HepG2 (cell line): ENCODE measurements around the gene SLC22A5. TPM values are rescaled to one million over a fixed set of nuclear protein-coding genes. Genes with fewer than 3 reads are reported as not detected.

Source experiments
- ASH2L ChIP-seq: fragments of 300-600, 200-600 bp; sonication (generic); IDR thresholded peaks from 2 replicates; pipeline ENCODE4 v1.7.0; 2017; ENCODE audit warnings: low read depth, mild to moderate bottlenecking, moderate library complexity, mixed read lengths, low read length; ENCODE audit not compliant: insufficient read length
- FOSL2 ChIP-seq: sonication (generic); formaldehyde crosslinking; IDR thresholded peaks from 2 replicates; pipeline ENCODE4 v1.4.0; 2020; ENCODE audit warnings: missing genetic modification reagents
- FOXJ3 ChIP-seq: sonication (generic); formaldehyde crosslinking; IDR thresholded peaks from 2 replicates; pipeline ENCODE4 v1.4.0; 2020; ENCODE audit warnings: missing genetic modification reagents, mild to moderate bottlenecking, borderline replicate concordance
- FOXK1 ChIP-seq: sonication (generic); formaldehyde crosslinking; IDR thresholded peaks from 2 replicates; pipeline ENCODE4 v1.4.0; 2020; ENCODE audit warnings: low read depth, missing genetic modification reagents, borderline replicate concordance
- GTF2F1 ChIP-seq: fragments of 150-350 bp; IDR thresholded peaks from 2 replicates; pipeline ENCODE4 v1.6.1; 2014; ENCODE audit warnings: low read length
- HNF4G ChIP-seq, 2 experiments: sonication (generic) in 1 of 2; formaldehyde crosslinking in 1 of 2; IDR thresholded peaks; 2 replicates each; pipeline versions ENCODE4 v1.4.0 to v1.6.1; 2011 to 2020; ENCODE audit warnings: borderline replicate concordance in 2 of 2, low read depth in 2 of 2, mild to moderate bottlenecking in 2 of 2, low read length in 1 of 2, missing genetic modification reagents in 1 of 2, moderate library complexity in 1 of 2
- NONO ChIP-seq, 2 experiments: fragments of 450-650 bp in 1 of 2; sonication (generic) in 1 of 2; formaldehyde crosslinking in 1 of 2; IDR thresholded peaks in 1 of 2; conservative IDR thresholded peaks in 1 of 2; 2 replicates each; pipeline versions ENCODE4 v1.6.1 to v1.8.0; 2017 to 2022; ENCODE audit warnings: mild to moderate bottlenecking in 1 of 2, missing genetic modification reagents in 1 of 2, moderate library complexity in 1 of 2
- POLR2A ChIP-seq, 2 experiments: IDR thresholded peaks; 2 replicates each; pipeline ENCODE4 v1.6.1; 2011; ENCODE audit warnings: low read depth in 2 of 2, low read length in 2 of 2, mild to moderate bottlenecking in 1 of 2, moderate library complexity in 1 of 2; ENCODE audit not compliant: insufficient read depth in 1 of 2
- RFX3 ChIP-seq: IDR thresholded peaks from 2 replicates; pipeline ENCODE4 v1.6.1; 2016; ENCODE audit warnings: missing biosample characterization, missing genetic modification reagents
- SAP130 ChIP-seq: IDR thresholded peaks from 2 replicates; pipeline ENCODE4 v1.6.1; 2016; ENCODE audit warnings: low read depth
- ZGPAT ChIP-seq: IDR thresholded peaks from 2 replicates; pipeline ENCODE4 v1.6.1; 2016; ENCODE audit warnings: mild to moderate bottlenecking
- ZKSCAN1 ChIP-seq: fragments of 150-350 bp; IDR thresholded peaks from 2 replicates; pipeline ENCODE4 v1.6.1; 2014; ENCODE audit warnings: low read length
- ZNF274 ChIP-seq: sonication (generic); formaldehyde crosslinking; IDR thresholded peaks from 2 replicates; pipeline ENCODE4 v1.5.1; 2020; ENCODE audit warnings: mild to moderate bottlenecking, missing genetic modification reagents
- ZNF33B ChIP-seq: sonication (generic); formaldehyde crosslinking; IDR thresholded peaks from 2 replicates; pipeline ENCODE4 v1.5.1; 2020; ENCODE audit warnings: mild to moderate bottlenecking, missing genetic modification reagents
- ZNF652 ChIP-seq: IDR thresholded peaks from 2 replicates; pipeline ENCODE4 v1.6.1; 2016; ENCODE audit warnings: low read depth, borderline replicate concordance
- ZNF660 ChIP-seq: sonication (generic); formaldehyde crosslinking; IDR thresholded peaks from 2 replicates; pipeline ENCODE4 v1.5.1; 2020; ENCODE audit warnings: mild to moderate bottlenecking, low read depth, missing genetic modification reagents, borderline replicate concordance
- polyA plus RNA-seq, 8 experiments: library from polyadenylated mRNA; depleted of rRNA in 3 of 8; stranded (reverse) in 7 of 8; unstranded in 1 of 8; fragments of >200 nt; fragmentation: Illumina TruSeq in 4 of 8; extraction: Trizol in 4 of 8; gene quantifications; 2 replicates each; pipeline versions ENCODE4 v1.2.1 to v1.2.3, GENCODE V29; 2011 to 2016; ENCODE audit warnings: low read depth in 4 of 8, missing spikeins in 1 of 8, mixed read lengths in 1 of 8; ENCODE audit not compliant: insufficient read depth in 1 of 8
- total RNA-seq, 5 experiments: library from RNA; depleted of rRNA; stranded (reverse); fragments of >200 nt; fragmentation: Illumina TruSeq; extraction: Trizol; gene quantifications; 2 replicates each; pipeline ENCODE4 v1.2.3, GENCODE V29; 2016; ENCODE audit warnings: low read depth in 1 of 5
- TF ChIP-seq, protein P1 (sequence below), 2 experiments: sonication (generic) in 1 of 2; formaldehyde crosslinking in 1 of 2; IDR thresholded peaks; 2 replicates each; pipeline versions ENCODE4 v1.4.0 to v1.6.1; 2018 to 2020; ENCODE audit warnings: missing genetic modification reagents in 2 of 2, borderline replicate concordance in 1 of 2, low read depth in 1 of 2, mild to moderate bottlenecking in 1 of 2, missing biosample characterization in 1 of 2
- TF ChIP-seq, protein P2 (sequence below): IDR thresholded peaks from 2 replicates; pipeline ENCODE4 v1.6.1; 2016; ENCODE audit warnings: low read depth
- TF ChIP-seq, protein P3 (sequence below): fragments of 450-650 bp; IDR thresholded peaks from 2 replicates; pipeline ENCODE4 v1.6.1; 2016

Gene SLC22A5
- total and polyA plus RNA-seq, 2 of the 13 experiments (the other 11 are each of a cell fraction or from before 2014, with no cell fraction given), result 7.1 to 15.1 TPM

DNA sequence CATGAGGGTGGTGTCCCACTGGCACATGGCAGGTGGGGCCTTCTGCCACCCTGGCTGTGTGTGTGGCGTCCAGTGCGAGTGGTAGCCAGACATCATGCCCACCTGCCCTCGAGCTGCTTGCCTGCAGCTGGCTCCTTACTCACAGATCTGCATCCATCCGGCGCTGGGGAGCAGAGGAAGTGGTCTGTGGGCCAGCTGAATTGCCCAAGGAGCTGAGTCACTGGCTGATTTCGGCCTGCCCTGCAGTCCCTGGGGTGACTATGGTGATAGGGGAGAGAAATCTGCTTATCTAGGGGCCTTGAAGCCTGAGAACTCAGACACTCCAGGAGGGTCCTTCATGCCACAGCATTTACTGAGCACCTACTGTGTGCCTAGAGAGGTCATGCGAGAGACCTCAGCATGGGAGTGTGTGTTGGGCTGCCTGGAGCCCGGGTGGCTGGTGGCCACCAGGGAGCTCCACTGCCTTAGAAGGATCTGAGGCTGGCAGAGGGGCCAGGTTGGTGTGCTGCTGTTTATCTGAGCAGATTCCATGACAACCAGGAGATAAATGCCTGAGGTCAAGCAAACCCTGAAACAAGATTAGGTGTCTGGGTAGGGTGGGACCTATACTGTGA lies 57.1 kb downstream of the SLC22A5 start (continued):
- TF ChIP-seq, protein P1, sequence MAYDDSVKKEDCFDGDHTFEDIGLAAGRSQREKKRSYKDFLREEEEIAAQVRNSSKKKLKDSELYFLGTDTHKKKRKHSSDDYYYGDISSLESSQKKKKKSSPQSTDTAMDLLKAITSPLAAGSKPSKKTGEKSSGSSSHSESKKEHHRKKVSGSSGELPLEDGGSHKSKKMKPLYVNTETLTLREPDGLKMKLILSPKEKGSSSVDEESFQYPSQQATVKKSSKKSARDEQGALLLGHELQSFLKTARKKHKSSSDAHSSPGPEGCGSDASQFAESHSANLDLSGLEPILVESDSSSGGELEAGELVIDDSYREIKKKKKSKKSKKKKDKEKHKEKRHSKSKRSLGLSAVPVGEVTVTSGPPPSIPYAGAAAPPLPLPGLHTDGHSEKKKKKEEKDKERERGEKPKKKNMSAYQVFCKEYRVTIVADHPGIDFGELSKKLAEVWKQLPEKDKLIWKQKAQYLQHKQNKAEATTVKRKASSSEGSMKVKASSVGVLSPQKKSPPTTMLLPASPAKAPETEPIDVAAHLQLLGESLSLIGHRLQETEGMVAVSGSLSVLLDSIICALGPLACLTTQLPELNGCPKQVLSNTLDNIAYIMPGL (CRISPR knock-in tag; IDR thresholded peaks at IDR 0.05; ENCODE audit: borderline replicate concordance in 1 of 2, low read depth in 1 of 2), result peak in 1 of 2 experiments; percentile 38; a peak in 1 of 4 replicates
- peak; percentile 18; the same call in 1 of the 2 replicates for TF ChIP-seq FOSL2
- TF ChIP-seq RFX3 (CRISPR knock-in tag), result peak; percentile 62
- TF ChIP-seq ZNF33B (CRISPR knock-in tag), result no peak
- peak; percentile 92 for TF ChIP-seq ZKSCAN1
- TF ChIP-seq, protein P2, sequence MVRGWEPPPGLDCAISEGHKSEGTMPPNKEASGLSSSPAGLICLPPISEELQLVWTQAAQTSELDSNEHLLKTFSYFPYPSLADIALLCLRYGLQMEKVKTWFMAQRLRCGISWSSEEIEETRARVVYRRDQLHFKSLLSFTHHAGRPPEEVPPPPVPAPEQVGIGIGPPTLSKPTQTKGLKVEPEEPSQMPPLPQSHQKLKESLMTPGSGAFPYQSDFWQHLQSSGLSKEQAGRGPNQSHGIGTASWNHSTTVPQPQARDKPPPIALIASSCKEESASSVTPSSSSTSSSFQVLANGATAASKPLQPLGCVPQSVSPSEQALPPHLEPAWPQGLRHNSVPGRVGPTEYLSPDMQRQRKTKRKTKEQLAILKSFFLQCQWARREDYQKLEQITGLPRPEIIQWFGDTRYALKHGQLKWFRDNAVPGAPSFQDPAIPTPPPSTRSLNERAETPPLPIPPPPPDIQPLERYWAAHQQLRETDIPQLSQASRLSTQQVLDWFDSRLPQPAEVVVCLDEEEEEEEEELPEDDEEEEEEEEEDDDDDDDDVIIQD, result no peak
- no peak for TF ChIP-seq ZNF274 (CRISPR knock-in tag)
- no peak for TF ChIP-seq ASH2L
- no peak for TF ChIP-seq NONO (IDR thresholded peaks at IDR 0.05)
- no peak for TF ChIP-seq NONO (CRISPR knock-in tag; conservative IDR thresholded peaks at IDR 0.05)
- no peak for TF ChIP-seq HNF4G (IDR thresholded peaks at IDR 0.05; ENCODE audit: borderline replicate concordance, low read depth, low read length)
- TF ChIP-seq HNF4G (CRISPR knock-in tag; IDR thresholded peaks at IDR 0.05; ENCODE audit: borderline replicate concordance, low read depth), result no peak
- TF ChIP-seq FOXK1, result 0 out of 2 replicates have a peak, but pooled peaks have one; percentile 15
- 0 out of 4 replicates have a peak, but pooled peaks of 1 of the 2 experiments have one; percentile 19 for TF ChIP-seq POLR2A (IDR thresholded peaks at IDR 0.05; ENCODE audit: insufficient read depth in 1 of 2, low read depth in 2 of 2, low read length in 2 of 2)
- no peak for TF ChIP-seq ZNF660 (CRISPR knock-in tag)
- TF ChIP-seq, protein P3, sequence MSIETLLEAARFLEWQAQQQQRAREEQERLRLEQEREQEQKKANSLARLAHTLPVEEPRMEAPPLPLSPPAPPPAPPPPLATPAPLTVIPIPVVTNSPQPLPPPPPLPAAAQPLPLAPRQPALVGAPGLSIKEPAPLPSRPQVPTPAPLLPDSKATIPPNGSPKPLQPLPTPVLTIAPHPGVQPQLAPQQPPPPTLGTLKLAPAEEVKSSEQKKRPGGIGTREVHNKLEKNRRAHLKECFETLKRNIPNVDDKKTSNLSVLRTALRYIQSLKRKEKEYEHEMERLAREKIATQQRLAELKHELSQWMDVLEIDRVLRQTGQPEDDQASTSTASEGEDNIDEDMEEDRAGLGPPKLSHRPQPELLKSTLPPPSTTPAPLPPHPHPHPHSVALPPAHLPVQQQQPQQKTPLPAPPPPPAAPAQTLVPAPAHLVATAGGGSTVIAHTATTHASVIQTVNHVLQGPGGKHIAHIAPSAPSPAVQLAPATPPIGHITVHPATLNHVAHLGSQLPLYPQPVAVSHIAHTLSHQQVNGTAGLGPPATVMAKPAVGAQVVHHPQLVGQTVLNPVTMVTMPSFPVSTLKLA, result 0 out of 2 replicates have a peak, but pooled peaks have one; percentile 7
- peak; percentile 30 for TF ChIP-seq SAP130 (CRISPR knock-in tag)
- TF ChIP-seq FOXJ3, result peak; percentile 44; the same call in 1 of the 2 replicates
- TF ChIP-seq ZNF652 (CRISPR knock-in tag), result no peak
- TF ChIP-seq ZGPAT (CRISPR knock-in tag), result 0 out of 2 replicates have a peak, but pooled peaks have one; percentile 16
- TF ChIP-seq GTF2F1, result no peak
